CD4-positive, alpha-beta T cell treated with Interleukin-12 subunit alpha and Interleukin-12 subunit beta, for 1 hour (primary cell): ENCODE measurements around the gene MNAT1.
"Not testable (repeated sequence)": the region's sequence is repeated elsewhere in the genome, so short reads cannot be mapped to it uniquely, and the experiment has no call there.

Experiments
- DNase-seq: peaks from one replicate; pipeline ENCODE4 v3.0.0-alpha.2; 2020

The MNAT1 gene

DNA sequence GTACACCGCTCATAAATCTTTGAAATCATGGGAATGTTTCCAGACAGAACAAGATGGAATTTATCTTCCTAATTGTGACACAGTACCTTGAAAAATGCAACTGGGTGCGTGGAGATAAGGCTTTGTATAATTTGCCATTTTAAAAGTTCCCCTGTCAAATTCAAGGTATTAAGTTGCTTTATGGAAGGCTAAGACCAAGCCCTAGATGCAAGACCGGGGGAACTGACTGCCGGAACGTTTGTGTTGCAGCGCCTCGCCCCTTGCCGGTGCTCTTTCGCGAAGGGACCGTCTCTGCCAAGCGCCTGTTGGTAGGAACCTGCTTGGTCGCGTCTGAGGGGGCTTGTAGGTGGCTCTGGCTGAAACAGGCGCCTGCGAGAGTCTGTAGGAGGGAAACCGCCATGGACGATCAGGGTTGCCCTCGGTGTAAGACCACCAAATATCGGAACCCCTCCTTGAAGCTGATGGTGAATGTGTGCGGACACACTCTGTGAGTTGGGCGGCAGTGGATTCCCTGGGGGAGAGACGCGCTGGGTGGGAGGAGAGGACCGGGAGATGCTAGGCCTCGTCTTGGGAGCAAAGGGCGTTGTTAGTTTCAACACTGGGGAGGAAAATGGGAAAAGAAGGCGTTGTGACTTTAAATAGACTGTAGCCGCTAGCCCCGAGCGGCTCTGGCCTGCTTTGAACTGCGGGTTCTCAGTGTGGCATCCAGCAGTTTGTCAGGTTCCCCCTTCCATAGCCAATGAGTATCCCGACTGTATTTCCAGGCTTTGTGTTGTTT is at the start of gene MNAT1:
MNAT1 (plus strand) TSS at position 297 of the 778 bp plus-strand sequence; CDS start at position 399, 102 bp downstream.
- DNase-seq: peak; percentile 78

DNA sequence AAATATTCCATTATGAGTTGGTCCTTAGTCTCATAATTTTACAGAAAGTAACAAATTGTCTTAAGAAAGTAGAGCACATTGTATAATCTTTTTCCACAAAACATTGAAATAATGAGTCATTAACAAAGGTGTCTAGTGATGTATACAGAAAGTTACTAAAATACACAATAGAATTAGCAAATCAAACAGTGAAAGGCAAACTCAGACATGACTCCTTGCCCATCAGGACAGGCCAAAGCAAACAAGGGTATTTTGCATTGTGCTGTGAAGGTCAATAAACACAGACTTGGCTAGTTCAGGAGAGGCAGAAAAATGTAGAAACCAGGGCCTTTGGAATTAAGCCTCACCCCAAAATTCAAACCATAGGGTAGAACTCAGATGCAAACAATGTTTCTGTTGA is 47.7 kb upstream of the MNAT1 start:
- no peak for DNase-seq

DNA sequence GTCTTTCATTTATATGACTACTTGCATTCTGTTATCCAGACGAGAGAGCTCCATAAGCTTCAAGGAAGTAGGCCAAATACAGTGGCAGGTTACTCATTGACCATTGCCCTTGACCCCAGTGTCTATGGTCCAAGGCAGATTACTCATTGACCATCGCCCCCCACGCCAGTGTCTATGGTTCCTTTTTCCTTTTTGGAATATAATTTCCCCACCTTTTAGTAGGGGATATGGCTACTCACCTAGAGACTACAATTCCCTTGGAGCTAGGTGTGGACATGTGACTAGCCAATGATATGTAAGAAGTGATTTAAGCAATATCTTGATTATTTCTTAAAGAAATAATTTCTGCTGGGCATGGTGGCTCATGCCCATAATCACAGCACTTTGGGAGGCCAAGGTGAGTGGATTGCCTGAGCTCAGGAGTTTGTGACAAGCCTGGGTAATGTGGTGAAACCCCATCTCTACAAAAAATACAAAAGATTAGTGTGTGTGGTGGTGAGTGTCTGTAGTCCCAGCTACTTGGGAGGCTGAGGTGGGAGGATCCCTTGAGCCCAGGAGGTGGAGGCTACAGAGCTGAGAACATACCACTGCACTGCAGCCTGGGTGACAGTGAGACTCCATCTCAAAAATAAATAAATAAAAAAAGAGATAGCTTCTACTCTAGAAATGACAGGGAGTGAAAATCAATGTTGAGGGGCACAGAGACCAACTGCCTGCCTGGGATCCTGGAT is 43.0 kb upstream of the MNAT1 start:
- no peak for DNase-seq

DNA sequence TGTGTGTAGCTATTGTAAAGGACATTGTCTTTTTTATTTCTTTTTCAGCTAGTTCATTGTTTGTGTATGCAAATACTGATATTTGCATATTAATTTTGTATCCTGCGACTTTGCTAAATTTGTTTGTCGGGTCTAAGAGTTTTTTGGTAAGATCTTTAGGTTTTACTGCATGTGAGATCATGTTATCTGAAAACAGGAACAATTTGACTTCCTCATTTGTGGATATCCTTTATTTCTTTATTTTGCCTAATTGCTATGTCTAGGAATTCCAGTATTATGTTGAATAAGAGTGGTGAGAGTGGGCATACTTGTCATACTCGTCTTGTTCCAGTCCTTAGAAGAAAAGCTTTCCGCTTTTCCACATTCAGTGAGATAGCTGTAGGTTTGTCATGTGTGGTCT is 39.2 kb upstream of the MNAT1 start:
- no peak for DNase-seq

DNA sequence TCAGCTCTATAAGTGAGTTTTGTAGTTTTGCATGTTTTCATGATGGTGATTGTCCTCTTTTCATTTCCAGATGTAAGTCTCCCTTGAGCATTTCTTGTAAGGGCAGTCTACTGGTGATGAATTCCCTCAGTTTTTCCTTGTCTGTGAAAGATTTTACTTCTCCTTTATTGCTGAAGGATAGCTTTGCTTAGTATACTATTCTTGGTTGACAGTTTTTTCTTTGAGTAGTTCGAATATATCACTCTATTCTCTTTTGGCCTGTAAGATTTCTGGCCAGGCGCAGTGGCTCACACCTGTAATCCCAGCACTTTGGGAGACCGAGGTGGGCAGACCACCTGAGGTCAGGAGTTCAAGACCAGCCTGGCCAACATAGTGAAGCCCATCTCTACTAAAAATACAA is 34.0 kb upstream of the MNAT1 start:
- no peak for DNase-seq

DNA sequence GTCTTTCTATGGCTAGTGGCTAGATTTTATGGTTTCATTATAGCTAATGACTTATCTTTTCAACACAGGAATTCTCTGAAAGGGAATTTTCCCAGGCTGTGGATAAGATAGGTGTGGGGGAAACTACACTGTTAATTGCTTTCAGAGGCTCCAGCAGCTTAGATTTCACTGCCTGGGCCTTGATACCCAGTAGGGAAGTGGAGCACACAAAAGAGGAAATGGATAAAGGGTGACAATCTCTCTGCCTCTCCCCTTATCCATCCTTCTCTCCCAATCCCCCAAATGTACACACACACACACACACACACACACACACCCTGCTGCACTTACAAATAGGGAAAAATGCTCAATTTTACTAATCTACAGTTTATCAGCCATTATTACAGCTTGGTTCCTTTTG is 29.5 kb upstream of the MNAT1 start:
- DNase-seq: no peak

DNA sequence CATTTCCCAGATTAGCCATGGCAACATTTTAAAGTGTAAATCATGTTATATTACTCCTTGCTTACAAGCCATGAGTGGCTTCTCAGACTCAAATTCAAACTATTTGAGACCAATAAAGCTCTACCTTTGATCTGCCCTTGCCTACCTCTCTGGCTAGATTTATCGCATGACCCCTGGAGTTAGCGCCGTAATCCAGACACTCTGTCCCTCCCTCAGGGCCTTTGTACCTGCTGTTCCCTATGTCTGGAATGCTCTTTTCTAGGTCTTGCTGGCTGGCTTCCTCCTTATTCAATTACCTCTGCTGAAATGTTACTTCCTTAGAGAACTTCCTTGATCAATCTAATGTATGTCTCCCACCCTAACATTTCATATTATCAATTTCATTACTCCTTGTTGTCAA is 26.7 kb upstream of the MNAT1 start:
- DNase-seq: no peak

DNA sequence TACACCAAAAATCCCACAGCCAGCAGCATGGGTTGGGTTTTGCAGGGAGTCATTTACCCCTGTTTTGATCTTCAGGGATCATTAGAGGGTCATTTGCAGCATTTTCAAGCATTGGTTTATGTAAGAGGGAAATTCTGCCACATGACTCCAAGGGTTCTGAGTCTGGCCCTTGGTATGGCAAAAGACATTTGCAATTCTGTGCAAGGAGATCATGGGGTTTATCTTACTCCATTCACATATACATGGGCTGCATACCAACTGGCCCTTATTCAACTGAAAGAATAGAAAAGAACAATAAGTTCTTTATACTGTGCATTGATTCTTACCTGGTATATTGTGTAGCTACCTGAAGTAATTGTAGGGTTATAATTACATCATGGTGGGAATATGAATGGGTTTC is 24.1 kb upstream of the MNAT1 start:
- no peak for DNase-seq

DNA sequence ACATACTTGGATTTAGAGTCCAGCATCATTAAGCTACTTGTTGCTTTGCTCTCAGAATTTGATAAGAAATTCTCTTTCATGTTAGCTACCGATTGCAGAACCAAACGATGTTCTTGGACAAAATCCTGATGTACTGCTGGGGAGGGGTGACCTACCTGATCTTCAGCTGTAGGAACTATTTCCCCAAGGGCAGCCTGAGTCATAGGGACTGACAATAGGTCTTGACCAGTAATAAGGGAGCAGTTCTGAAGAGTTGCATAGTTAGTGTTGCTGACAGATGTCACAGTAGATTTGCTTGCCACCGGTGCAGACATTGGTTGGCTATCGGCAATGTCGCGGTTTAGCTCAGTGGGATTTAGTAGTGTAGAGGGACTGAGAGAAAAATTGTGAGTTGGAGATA is 21.0 kb upstream of the MNAT1 start:
- no peak for DNase-seq

DNA sequence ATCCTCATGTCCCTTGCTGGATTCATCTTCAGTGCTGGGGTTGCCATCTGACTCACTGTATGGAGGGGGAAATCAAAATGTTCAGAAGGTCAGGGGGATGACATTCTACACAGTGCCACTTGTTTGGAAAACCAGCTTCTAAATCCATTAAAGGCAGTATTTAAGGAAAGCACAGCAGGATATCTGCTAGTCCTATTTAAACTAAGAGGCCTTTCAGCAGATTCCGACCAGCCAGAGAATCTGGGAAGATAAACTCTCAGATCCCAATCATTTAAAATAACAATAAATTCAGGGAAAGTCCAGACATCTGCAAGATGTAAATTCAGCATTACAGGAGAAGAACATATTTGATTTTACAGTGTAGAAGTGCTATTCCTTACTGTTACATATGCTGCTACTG is 14.2 kb upstream of the MNAT1 start:
- no peak for DNase-seq

DNA sequence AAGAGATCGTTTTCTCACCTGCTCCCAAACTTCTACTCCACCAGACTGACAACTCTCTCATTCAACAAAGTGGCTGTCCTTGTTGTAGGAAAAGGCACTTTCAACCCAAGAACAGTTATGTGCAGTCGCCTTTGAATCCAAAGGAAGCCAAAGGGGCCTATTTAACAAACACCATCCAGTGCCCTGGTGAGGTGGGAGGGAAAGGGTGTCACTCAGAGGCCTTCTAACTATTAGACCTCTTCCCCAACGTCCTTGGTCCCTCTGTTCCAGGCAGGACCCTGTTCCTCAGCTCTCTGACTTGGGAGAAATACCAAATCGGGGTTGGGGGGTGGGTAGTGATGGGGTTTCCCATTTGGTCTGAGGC is 13.6 kb upstream of the MNAT1 start:
- DNase-seq: no peak

DNA sequence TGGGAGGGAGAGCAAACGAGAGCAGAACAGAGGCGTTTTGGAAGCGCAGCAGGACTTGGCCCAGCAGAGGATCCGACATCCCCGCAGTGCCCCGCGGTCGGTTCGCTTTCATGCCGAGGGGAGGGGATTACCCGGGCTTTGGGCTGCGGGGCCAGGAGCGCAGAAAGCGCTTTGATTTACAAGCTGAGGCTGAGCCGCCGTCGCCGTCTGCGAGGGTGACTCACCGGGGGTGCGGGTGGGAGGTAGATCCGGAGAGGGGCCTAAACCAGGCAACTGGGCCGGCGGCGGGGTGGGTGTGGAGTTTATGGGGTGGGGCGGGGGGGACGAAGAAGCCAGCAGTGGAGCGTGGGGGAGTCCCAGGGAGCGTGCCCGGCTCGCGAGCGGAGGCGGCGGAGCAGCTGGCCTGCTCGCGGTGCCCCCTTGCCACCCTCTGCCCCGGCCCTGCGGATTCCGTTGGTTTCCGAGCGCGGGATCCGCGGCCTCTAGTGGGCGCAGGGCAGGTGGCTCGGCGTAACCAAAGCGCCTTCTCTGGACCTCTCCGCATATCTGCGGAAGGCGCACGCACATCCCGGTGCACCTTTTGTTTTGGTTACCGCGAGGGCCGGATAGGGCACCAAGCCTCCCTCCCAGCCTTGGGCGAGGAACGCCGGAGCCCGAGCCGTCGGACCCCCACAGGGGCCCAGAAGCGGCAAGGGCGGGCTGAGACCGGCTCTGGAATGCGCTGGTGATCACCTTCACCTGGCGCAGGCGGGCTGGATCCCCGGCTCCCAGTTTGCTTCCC is 13.0 kb upstream of the MNAT1 start:
- peak; percentile 28 for DNase-seq

DNA sequence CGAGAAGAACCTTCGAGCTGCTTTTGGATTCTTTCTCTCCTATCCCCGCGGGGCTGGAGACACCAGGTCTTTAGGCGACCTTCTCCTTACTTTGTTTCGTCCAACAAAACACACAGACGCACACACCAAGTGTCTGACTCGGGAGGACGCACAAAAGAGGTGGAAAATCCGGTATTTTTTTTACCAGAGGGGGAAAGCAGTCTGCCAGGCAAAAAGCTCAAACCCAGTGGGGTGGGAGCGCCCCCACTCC is 12.5 kb upstream of the MNAT1 start:
- DNase-seq: no peak

DNA sequence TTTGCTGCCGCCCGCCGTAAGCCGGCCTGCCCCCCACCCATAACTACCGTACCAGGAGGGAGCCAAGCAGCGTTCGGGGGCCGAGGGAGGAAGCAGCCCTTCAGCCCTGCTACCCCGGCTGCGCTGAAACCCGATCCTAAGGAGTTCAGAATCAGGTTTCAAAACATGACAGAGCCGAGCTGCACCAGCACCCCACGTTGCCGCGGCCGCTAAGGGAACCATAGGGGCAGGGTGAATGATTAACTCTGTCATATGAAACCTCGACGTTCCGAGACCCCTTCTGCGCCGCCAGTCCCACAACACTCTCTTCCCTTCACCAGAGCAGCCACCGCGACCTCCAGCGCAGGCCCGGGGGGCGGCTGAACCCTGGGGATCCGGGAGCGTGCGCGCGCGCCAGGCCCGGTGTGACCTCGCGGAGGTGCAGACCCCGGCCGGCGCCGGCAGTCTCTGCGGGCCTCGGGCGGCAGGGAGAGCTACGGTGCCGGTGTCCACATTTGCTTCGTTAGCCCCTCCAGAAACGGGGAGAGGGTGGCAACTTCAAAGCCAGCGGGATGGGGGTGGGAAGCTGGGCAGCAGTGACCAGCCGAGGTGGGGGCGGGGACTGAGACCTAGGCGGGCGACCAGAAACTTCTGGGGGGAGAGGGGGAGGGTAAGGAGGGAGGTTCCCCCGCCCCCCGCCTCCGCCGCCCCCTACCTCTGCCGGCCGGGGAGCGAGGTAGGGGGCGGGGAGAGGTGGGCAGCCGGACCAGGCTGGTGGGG is 12.0 kb upstream of the MNAT1 start:
- DNase-seq: no peak

DNA sequence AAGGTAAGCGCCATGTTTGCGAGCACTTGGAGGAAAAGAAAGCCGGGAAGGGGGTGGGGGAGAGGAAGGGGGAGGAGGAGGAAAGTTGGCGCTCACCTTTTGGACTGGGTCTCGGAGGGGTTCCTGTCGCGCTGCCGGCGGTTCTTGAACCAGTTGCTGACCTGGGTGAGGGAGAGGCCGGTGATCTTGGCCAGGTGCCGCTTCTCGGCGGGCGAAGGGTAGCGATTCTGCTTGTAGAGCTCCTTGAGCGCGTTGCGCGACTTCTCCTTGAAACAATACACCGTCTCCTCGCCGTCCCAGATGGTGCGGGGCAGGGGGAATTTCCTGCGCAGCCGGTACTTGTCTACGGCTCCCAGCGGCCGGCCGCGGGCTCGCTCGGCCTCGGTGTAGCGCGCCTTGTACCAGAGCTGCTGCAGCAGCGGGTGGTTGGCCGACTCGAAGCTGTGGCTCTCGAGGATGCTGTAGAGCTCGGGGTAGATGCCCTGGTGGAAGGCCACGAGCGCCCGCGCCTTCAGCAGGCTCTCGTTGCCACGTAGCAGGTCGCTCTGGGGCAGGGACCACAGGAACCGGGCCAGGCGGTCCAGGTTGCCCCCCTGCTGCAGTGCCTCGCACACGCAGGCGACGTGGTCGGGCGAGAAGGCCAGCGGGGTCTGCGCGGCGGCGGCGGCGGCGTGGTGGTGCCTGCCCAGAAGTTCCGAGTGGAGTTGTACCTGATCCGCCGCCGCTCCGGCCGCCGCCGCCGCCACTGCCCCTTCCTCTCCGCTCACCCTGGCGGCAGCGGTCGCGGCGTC is 11.2 kb upstream of the MNAT1 start:
- peak; percentile 16 for DNase-seq

DNA sequence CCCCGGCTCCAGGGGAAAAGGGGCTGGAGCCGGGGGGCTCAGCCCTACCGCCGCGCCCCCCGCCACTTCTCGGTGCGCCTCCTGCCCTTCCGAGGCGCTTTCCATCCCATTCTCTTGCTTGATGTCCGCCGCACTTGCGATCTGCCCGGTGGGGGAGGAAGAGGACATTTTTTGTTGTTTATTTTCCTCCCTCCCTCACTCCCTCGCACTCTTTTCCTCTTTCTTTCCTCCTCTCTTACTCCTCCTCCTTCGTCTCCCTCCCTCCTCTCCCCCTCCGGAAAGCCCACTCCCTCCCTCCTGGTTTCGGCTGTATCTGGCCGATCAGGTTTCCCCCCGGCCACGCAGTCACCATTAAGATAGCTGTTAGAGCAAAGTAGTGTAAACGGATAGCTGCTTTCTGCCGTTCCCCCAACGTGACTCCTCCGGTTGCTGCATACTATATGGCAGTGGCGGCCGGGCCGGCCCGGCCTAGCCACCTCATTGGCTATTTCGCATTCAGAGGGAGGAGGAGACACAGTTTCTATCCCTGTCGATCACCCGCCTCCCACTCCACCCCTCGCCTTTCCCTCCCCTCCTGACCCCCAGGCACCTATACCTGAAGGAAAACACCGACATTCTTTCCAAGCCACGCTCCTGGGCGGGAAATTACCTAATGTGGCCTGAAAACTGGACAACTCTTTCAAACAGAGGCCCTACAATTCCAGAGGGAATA is 10.5 kb upstream of the MNAT1 start, which contains the start of gene SIX4:
SIX4 (minus strand) TSS at position 445 of the 712 bp plus-strand sequence; CDS start at position 168, 277 bp downstream.
- no peak for DNase-seq

DNA sequence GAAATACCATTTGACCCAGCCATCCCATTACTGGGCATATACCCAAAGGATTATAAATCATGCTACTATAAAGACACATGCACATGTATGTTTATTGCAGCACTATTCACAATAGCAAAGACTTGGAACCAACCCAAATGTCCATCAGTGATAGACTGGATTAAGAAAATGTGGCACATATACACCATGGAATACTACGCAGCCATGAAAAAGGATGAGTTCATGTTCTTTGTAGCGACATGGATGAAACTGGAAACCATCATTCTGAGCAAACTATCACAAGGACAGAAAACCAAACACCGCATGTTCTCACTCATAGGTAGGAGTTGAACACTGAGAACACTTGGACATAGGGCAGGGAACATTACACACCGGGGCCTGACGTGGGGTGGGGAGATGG is 3.3 kb upstream of the MNAT1 start:
- DNase-seq: not testable (repeated sequence)

DNA sequence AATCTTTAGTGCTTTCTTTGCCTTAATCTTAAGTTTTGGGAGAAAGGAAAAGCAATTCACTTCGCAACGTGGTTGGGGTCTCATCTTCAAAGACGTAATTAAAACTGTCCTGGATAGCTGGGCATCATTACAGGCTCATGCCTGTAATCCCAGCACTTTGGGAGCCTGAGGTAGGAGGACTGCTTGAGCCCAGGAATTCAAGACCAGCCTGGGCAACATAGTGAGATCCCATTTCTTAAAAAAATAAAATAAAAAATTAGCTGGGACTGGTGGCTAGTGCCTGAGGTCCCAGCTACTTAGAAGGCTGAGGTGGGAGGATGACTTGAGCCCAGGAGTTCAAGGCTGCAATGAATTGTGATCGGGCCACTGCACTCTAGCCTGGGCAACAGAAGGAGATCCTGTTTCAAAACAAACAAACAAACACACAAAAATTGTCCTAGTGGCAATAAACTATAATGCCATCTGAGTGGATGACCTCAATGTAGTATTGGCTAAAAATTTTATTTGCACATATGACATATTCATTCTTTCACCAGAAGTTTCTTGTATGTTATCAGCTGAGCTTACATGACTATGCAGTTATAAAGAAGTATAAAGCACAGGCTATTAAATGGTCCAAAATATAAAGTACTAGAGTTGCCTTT is 1.6 kb upstream of the MNAT1 start:
- no peak for DNase-seq

DNA sequence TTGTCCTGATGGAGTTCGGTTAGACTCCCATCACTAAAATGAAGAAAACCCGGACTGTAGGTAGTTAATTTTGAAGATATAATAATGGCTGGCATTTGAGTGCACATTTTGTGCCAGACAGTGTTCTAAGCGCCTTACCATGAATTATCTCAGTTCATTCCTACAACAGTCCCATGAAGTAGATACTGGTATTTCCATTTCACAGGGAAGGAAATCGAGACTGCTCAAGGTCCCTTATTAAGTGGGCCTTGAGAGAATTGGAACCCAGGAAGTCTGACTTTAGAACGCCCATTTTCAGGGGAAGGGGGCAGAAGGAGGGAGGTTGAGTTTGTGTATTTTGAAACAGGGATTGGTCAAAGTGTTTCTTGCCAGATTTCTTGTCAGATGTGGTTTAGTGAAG is 855 bp downstream of the MNAT1 start:
- DNase-seq: no peak

DNA sequence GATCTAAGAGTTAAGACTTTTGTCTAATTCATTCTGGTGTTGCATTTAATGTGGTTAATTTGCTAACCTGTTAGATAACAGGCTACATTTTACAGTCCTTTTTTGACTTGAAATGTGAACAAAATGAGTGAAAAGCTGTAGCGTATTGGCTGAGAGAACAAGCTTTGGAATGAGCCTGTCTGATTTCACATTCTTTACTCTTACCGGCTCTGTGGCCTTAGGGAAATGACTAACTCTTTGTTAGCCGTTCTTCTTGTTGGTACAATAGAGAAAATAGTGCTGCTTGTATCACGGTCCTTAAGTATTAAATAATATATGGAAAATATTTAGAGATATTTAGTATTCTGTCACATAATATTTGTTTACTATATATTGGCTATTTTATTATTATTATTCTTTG is 1.9 kb downstream of the MNAT1 start:
- DNase-seq: no peak

DNA sequence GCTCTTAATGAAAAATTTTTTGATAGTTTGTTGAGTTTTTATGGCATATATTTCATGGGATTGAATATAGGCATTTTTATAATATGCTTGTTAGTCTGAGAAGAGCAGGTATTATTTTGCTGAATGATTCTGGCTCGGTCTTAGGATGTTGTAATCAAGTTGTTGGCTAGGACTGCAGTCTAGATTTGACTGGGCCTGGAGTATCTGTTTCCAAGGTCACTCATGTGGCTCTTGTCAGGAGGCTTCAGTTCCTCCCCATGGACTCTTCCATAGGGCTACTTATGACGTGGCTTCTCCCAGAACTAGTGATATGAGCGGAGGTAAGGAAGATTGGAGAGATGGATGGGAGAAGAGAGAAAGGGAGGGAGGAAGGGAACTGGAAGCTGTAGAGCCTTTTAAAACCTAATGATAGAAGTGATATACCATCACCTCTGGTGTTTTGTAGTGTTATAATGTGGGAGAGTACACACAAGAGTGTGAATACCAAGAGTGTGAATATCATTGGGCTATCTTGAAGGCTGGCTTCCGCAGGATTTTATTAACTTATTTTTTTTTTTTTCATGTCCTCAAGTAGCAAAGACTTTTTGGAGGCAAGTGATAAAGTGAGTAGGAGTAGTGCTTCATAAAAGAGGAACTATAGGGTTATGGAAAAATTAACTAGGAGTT is 4.4 kb downstream of the MNAT1 start:
- no peak for DNase-seq
